Peyer's patch (tissue), 4 donors: ENCODE data around the gene MRM1.
"Not testable (repeated sequence)": the region's sequence is repeated elsewhere in the genome, so short reads cannot be mapped to it uniquely, and the experiment has no call there.

Experiments
- CTCF ChIP-seq, 6 experiments: fragments of 450-650 bp in 4 of 6; fragments of 200-600 bp in 2 of 6; sonication (generic) in 1 of 6; IDR thresholded peaks; one replicate each; pipeline ENCODE4 v1.5.1; 2017 to 2019; ENCODE audit warnings: antibody characterized with exemption in 6 of 6, mild to moderate bottlenecking in 3 of 6, moderate library complexity in 1 of 6
- POLR2A ChIP-seq, 2 donors: fragments of 450-650 bp; IDR thresholded peaks; one replicate each; pipeline ENCODE4 v1.5.1; 2017; ENCODE audit warnings: antibody characterized with exemption in 2 of 2, mild to moderate bottlenecking in 2 of 2, moderate library complexity in 2 of 2

- not testable (repeated sequence) for TF ChIP-seq CTCF, POLR2A (IDR thresholded peaks at IDR 0.05)
These were observed 3.6 kb downstream of the MRM1 start for GRCh38 chr17:36605028-36605427.
